GM18505 (cell line): Measurements from ENCODE around the gene PDE4B.

Source experiments
- ATAC-seq: cut with Tn5 transposase; IDR thresholded peaks from one replicate; pipeline ENCODE4 v1.9.1; 2021; ENCODE audit not compliant: unreplicated experiment
- POLR2A ChIP-seq: IDR thresholded peaks from 4 replicates; pipeline ENCODE4 v1.6.1; 2011; ENCODE audit warnings: borderline replicate concordance; ENCODE audit not compliant: insufficient read depth, insufficient read length; ENCODE audit errors: extremely low read depth

PDE4B gene

DNA sequence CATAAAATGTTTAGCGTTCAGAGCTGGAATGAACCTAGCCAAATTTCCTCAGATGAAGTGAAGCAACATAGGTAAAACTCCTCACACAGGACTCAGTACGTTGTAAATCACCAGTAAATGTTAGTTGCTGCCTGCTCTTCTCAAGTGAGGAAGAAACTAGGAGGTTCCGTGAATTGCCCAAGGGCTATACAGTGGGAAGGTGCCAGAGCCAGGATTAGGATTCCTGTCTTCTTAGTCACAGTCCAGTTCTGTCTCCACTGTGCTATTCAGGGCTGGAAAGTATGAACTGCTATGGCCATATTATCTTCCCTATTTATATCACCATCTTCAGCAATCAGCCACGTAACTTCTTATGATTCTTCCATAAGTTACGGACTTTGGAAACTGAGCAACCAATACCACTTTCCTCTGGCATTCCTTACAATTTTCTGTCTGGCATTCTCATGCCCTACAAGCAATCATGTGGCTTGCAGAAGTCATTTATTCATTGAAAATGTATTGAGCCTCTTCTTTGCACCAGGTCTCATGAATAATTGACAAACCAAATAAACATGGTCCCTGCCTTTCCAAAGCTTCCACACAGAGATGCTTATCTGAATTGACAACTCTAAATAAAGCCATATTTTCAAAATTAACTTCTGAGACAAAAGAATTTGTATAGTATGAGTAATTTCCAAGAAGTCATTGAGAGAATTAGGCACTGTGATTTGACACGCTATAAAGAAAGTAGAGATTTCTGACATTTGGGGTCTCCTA, 469.7 kb downstream of the PDE4B start:
- no peak for ATAC-seq
- TF ChIP-seq POLR2A: no peak

DNA sequence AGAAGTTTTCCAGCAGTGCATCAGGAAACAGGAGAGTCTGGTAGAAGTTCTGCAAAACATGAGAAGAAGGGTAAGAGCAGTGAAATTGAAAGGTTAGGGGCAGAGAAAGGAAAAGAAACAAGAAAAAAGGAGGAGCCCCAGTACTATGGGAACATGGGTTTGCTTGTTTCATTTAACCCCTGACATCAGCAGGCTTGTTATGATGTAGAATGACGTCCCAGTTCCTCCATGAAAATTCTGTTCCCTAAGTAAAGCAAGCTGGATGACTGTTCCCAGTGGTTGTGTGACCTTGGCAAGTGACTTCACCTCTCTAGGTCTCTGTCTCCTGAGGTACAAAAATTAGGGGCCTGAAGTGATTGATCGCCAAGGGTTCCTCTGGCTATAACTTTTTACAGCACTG, 472.6 kb downstream of the PDE4B start:
- ATAC-seq: no peak
- TF ChIP-seq POLR2A: no peak

DNA sequence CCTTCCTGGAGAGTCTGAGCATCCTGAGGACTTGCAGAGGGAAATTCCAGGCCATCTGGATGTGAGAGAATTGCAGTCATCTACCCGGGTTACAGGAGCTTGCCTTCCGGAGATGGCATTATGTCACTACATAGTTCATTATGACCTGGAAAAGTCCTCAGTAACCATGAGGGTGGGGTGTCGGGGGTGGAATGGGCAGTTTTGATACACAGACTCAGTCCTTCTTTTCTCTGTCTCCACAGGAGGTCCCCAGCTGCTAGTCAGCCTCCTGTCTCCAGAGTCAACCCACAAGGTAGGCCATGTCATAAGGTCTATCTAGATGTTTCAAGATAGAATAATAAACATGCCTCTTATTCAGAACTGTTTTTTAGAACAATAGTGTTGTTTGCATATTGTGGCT, 473.1 kb downstream of the PDE4B start:
- ATAC-seq: no peak
- TF ChIP-seq POLR2A: no peak

DNA sequence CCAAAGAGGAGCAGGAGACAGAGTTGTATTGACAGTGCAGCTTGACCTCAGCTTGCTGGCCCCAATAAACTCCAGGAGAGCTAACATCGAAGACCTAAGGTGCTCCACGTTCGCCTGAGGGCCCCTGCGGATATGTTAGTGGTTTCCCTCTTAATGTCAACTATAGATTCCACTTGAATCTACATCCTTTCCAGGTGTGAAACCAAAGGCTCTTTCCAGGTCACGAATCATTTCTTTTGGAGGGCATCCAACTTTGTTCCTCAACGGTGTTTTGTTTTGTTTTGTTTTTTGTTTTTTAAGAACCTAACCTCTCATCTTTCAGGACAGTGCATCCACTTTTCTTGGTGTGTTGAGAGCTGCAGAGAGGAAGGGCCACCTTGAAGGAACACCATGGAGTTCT, 473.7 kb downstream of the PDE4B start:
- no peak for TF ChIP-seq POLR2A
- no peak for ATAC-seq

DNA sequence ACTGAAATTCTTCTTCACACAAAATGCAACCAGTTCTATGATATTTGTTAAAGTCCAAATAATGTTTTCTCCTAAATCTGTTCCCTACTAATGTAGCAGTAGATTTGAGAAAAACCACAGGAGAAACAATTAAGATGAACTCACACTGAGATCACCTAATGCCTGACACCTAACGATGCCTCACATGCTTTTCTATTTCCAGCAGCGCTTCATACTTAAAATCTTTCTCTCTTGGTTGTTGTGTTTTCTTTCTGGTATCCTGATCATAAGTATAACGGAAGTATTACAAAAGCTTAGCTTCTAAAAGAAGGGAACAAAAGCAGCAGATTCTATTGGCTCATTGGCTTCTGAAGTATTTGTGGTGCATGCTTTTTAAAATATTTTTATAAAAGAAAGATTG, 474.1 kb downstream of the PDE4B start:
- no peak for ATAC-seq
- TF ChIP-seq POLR2A: no peak

DNA sequence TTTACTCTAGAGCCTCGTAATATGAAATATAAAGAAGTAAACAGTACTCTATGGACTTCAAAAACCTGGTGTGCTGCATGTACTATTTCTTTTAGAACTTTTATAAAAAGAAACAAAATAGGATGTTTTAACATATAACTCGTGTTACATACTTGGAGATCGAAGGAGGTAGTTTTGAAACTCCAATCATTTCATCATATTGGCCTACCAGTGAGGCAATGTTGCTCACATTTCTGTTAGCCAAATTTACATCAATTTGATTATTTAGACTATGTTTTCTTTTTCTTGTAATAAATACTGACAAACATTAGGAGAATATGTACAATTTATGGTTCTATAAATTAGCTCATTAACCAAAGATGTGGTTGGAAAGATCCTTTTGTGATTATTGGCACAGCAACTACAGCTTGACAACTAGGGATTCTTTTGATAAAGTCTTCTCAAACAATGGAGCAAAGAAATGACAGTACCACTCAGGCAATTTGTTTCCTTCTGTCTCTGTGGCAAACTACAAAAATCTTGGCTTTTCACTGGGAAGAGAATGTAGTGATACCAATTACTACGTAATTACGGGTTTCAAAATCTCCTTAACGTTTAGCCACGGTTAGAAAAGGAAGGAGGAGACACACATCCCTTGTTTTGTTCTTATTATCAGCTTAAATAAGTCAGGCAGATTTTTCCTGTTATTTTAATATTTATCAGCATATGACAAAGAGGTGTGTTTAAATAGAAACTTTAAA, 474.7 kb downstream of the PDE4B start:
- ATAC-seq: no peak
- TF ChIP-seq POLR2A: no peak

DNA sequence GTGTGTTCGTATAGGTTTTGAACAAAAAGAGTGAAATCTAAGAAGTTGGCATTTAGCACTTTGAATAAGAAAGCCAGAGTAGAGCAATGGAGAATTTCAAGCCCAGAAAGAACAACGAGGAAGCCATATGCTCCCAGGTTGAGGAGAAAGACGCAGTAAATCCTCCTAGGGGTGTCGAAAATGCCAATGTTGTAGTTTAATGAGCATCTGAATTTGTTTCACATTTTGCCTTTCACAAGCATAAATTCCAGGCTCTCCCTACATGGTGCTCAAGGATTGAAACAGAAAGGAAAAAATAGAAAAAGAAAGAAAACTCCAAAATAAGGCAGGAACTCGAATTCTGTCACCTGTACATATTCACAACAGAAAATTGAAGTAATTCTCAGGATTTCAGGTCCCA, 476.5 kb downstream of the PDE4B start:
- no peak for ATAC-seq
- TF ChIP-seq POLR2A: no peak

DNA sequence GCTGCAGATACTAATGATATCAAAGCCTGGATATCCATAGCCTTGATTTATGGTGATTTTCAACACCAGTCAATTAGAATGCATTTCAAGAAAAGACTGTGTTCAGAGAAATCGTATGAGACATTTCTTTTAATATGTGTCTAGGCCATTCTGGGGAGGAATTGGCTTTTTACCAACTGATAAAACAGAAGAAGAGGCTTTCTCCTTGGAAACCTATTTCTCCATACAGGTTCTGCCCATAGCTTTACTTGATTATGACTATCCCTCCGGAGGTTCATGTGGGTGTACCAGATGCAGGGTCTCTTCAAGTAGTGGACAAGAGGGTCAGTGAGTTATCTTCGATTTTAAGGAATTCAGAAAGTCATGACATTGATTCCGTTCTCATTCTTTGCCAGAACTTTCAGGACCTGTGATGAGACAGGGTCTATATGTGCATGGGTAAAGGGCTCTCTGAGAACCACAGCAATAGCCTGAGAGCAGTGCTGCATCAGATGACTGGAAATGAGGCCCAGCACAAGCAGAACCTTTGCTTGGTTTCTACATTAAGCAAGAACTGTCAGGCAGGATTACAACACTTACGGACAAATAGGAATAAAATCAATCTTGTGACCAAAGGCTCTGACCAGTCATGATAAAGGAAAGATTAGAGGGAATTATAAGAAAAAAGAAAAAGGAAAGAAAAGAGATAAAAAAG, 477.6 kb downstream of the PDE4B start:
- ATAC-seq: no peak
- no peak for TF ChIP-seq POLR2A

DNA sequence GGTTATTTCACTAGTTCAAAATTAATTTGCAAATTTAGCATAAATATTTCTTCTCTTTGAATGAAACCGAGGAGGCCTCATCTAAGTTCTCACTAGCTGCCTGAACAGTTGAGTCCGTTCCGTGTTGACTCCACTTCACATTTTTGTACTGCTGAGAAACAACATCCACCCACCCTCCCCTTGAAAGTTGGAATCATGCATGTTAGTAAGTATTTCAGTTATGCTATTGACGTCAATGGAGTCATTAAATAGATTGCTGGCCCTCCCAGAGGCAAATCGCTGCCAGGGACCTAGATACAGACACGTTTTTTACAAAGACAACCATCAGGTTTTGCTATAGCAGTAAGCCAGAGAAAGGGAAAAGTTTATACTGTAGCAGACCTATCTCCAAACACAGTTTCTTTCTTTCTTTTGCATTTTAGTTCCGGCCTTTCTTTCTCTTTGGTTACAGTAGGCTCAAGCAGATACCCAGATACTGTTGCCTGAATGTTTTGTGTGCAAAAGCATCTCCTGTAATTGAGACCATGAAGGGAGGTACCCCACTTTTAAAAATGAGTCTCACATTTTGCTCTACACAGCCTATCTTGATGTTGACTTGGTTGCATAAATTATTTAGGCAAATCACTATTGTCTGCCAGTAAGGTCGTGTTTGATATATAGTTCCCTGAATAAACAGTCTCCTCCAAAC, 478.7 kb downstream of the PDE4B start:
- no peak for ATAC-seq
- TF ChIP-seq POLR2A: no peak

DNA sequence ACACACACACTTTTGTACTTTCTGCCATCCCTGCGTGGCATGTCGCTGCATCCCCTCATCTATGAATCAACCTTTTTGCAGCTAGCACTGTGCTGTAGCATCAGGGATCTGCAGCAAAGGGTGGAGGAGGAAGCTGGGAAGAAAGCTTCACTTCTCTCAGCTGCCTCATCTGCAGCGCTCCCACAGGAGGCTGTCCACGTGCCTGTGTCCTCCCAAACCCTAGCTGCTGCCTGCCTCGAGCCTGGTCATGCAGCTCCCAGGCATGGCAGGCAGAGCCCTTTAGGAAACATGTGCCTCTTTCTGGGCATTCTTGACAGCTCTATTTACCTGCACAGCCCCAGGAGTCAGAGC, 479.2 kb downstream of the PDE4B start:
- ATAC-seq: no peak
- TF ChIP-seq POLR2A: no peak

DNA sequence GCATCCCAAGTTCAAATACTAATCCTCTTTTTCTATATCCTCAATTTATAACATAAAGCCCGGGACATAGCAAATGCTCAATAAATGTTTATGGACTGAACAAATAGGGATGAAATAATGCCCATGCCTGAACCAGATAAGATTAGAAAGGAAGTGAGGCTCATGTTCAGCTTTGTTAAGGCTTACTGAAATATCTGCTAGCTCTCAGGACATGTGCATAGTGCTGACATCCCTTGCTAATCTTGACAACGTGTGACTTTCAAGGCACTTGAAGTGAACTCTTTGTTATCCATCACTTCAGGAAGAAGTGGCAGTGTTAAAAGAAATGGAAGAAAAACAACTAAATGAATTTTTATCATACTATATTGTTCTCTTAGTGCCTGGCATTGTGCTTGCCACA, 481.0 kb downstream of the PDE4B start:
- TF ChIP-seq POLR2A: no peak
- ATAC-seq: no peak

DNA sequence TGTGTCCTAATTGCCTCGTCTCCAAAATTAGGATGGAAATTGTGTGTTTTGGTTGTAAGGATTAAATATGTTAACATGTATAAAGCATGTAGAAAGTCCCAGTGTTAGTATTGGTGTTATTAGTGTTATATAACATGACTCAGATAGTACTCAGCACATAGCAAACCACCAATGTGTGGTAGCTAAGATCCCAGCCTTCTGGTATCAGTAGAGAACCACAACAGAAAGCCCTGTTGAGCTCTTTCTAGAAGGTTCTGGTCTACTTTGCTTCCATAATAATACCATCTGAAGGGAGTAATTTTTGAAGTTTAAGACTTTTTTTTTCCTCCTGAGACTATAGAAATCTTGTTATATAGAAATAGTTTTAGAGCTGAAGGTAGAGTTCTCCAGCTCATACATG, 481.9 kb downstream of the PDE4B start:
- no peak for ATAC-seq

DNA sequence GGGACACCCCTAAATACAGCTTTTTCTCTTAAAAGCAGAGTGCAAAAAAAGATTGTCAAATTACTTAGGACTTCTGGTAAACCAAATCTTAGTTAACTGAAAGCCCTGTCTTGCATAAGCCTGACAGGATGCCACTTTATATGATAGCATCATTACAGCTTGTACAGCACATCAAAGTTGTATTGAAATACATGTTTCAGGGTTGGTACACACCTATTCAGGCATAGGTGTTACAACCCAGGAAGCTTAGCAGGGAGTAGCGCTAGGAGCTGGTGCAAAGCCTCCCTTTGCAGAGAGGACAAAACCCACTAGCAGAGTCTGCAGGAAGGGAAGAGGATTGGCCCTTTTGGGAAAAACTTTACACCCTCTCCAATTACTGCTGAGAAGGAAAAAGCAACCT, 482.4 kb downstream of the PDE4B start:
- ATAC-seq: no peak
- TF ChIP-seq POLR2A: no peak

More for the DNA sequence above, 481.9 kb downstream of the PDE4B start:
- TF ChIP-seq POLR2A: no peak
